HUES6 (cell line): ENCODE results near the gene KCNN3.

ENCODE experiments used
- H3K27ac ChIP-seq: 2 replicates; pipeline ENCODE4 v1.7.0; 2013; ENCODE audit warnings: low read depth, mild to moderate bottlenecking, low read length, inconsistent platforms
- H3K27me3 ChIP-seq: 2 replicates; pipeline ENCODE4 v1.6.1; 2013; ENCODE audit warnings: low read length; ENCODE audit not compliant: control insufficient read depth, insufficient read depth
- H3K36me3 ChIP-seq: 2 replicates; pipeline ENCODE4 v1.6.1; 2013; ENCODE audit warnings: low read length; ENCODE audit not compliant: control insufficient read depth, insufficient read depth
- H3K4me1 ChIP-seq: 2 replicates; pipeline ENCODE4 v1.6.1; 2013; ENCODE audit warnings: low read length; ENCODE audit not compliant: control insufficient read depth, insufficient read depth
- H3K4me3 ChIP-seq: 2 replicates; pipeline ENCODE4 v1.5.1; 2013; ENCODE audit warnings: low read depth, low read length
- H3K9ac ChIP-seq: one replicate; pipeline ENCODE4 v1.6.1; 2013; ENCODE audit warnings: mild to moderate bottlenecking, low read length
- H3K9me3 ChIP-seq: 2 replicates; pipeline ENCODE4 v1.6.1; 2013; ENCODE audit warnings: low read depth, low read length; ENCODE audit not compliant: control insufficient read depth, insufficient read depth

KCNN3 gene

GRCh38 chr1:154773551-154773950 is 96.5 kb downstream of the KCNN3 start:
- H3K9me3 ChIP-seq, result no peaks in the 10 kb centered on the region
- H3K4me3 ChIP-seq, result no peak overlapping the region
- no peaks in the 10 kb centered on the region for H3K27me3 ChIP-seq
- H3K9ac ChIP-seq, result no peak overlapping the region
- H3K36me3 ChIP-seq, result no peaks in the 10 kb centered on the region
- H3K27ac ChIP-seq, result no peak overlapping the region
- peaks cover 12% of the 10 kb centered on the region for H3K4me1 ChIP-seq

- Histone ChIP-seq H3K4me3 (no peak overlapping the region), H3K4me1 (peaks cover 12% of the 10 kb centered on the region), H3K9me3 (no peaks in the 10 kb centered on the region), H3K36me3 (no peaks in the 10 kb centered on the region), H3K9ac (no peak overlapping the region), H3K27me3 (no peaks in the 10 kb centered on the region), H3K27ac (no peak overlapping the region)
These were observed 97.2 kb downstream of the KCNN3 start for GRCh38 chr1:154772606-154773506.

GRCh38 chr1:154772056-154772455 is 98.0 kb downstream of the KCNN3 start:
- peaks cover 12% of the 10 kb centered on the region for H3K4me1 ChIP-seq
- no peak overlapping the region for H3K4me3 ChIP-seq
- no peaks in the 10 kb centered on the region for H3K9me3 ChIP-seq
- H3K27ac ChIP-seq, result no peak overlapping the region
- H3K36me3 ChIP-seq, result no peaks in the 10 kb centered on the region
- H3K27me3 ChIP-seq, result no peaks in the 10 kb centered on the region
- no peak overlapping the region for H3K9ac ChIP-seq

- H3K27me3 ChIP-seq, result no peaks in the 10 kb centered on the region
- no peaks in the 10 kb centered on the region for H3K36me3 ChIP-seq
- no peak overlapping the region for H3K9ac ChIP-seq
- H3K9me3 ChIP-seq, result no peaks in the 10 kb centered on the region
- H3K4me1 ChIP-seq, result peaks cover 12% of the 10 kb centered on the region
- H3K27ac ChIP-seq, result no peak overlapping the region
- no peak overlapping the region for H3K4me3 ChIP-seq
These were observed 99.0 kb downstream of the KCNN3 start for GRCh38 chr1:154770897-154771594.

GRCh38 chr1:154769193-154769895 is 100.7 kb downstream of the KCNN3 start:
- no peak overlapping the region for H3K27ac ChIP-seq
- H3K9me3 ChIP-seq, result no peaks in the 10 kb centered on the region
- no peak overlapping the region for H3K4me3 ChIP-seq
- no peaks in the 10 kb centered on the region for H3K36me3 ChIP-seq
- no peaks in the 10 kb centered on the region for H3K27me3 ChIP-seq
- H3K4me1 ChIP-seq, result peaks cover 12% of the 10 kb centered on the region
- H3K9ac ChIP-seq, result no peak overlapping the region

GRCh38 chr1:154768456-154769125 is 101.5 kb downstream of the KCNN3 start:
- no peak overlapping the region for H3K9ac ChIP-seq
- no peaks in the 10 kb centered on the region for H3K9me3 ChIP-seq
- H3K27ac ChIP-seq, result no peak overlapping the region
- H3K36me3 ChIP-seq, result no peaks in the 10 kb centered on the region
- H3K27me3 ChIP-seq, result no peaks in the 10 kb centered on the region
- no peak overlapping the region for H3K4me3 ChIP-seq
- H3K4me1 ChIP-seq, result peaks cover 12% of the 10 kb centered on the region

GRCh38 chr1:154767315-154768240 is 102.5 kb downstream of the KCNN3 start:
- Histone ChIP-seq H3K9me3 (no peaks in the 10 kb centered on the region), H3K36me3 (no peaks in the 10 kb centered on the region), H3K9ac (no peak overlapping the region), H3K4me1 (peaks cover 7% of the 10 kb centered on the region), H3K27ac (no peak overlapping the region), H3K4me3 (no peak overlapping the region), H3K27me3 (no peaks in the 10 kb centered on the region)

- Histone ChIP-seq H3K27ac (no peak overlapping the region), H3K27me3 (peaks cover 4% of the 10 kb centered on the region), H3K36me3 (no peaks in the 10 kb centered on the region), H3K9ac (no peak overlapping the region), H3K4me1 (no peaks in the 10 kb centered on the region), H3K9me3 (no peaks in the 10 kb centered on the region), H3K4me3 (no peak overlapping the region)
These were observed 104.1 kb downstream of the KCNN3 start for GRCh38 chr1:154765970-154766369.

GRCh38 chr1:154764773-154765172 is 105.3 kb downstream of the KCNN3 start:
- no peaks in the 10 kb centered on the region for H3K36me3 ChIP-seq
- no peak overlapping the region for H3K4me3 ChIP-seq
- no peaks in the 10 kb centered on the region for H3K4me1 ChIP-seq
- H3K27ac ChIP-seq, result no peak overlapping the region
- no peak overlapping the region for H3K9ac ChIP-seq
- H3K27me3 ChIP-seq, result peaks cover 16% of the 10 kb centered on the region
- no peaks in the 10 kb centered on the region for H3K9me3 ChIP-seq

- Histone ChIP-seq H3K36me3 (no peaks in the 10 kb centered on the region), H3K4me3 (no peak overlapping the region), H3K27me3 (peaks cover 22% of the 10 kb centered on the region), H3K4me1 (no peaks in the 10 kb centered on the region), H3K9ac (no peak overlapping the region), H3K27ac (no peak overlapping the region), H3K9me3 (no peaks in the 10 kb centered on the region)
These were observed 105.9 kb downstream of the KCNN3 start for GRCh38 chr1:154764181-154764580.
